GM12891 (cell line): Measurements from ENCODE around the gene PRRC2C.

Source experiments
- DNase-seq: peaks from one replicate; pipeline ENCODE4 v3.0.0; 2011; ENCODE audit warnings: low spot score; ENCODE audit not compliant: insufficient read length
- FAIRE-seq: peaks from 2 replicates; lab custom pipeline; 2011; peaks lifted over from hg19 to GRCh38; lab: Jason Lieb, UNC
- PAX5 ChIP-seq: IDR thresholded peaks from 2 replicates; pipeline ENCODE4 v1.6.1; 2011; ENCODE audit warnings: low read length, moderate library complexity, mild to moderate bottlenecking; ENCODE audit not compliant: insufficient read depth, severe bottlenecking
- POLR2A ChIP-seq: IDR thresholded peaks from 2 replicates; pipeline ENCODE4 v1.6.1; 2011; ENCODE audit warnings: low read depth, low read length, control low read depth
- POLR2AphosphoS5 ChIP-seq: IDR thresholded peaks from 2 replicates; pipeline ENCODE4 v1.6.1; 2011; ENCODE audit warnings: low read depth, low read length, control low read depth
- POU2F2 ChIP-seq: IDR thresholded peaks from 2 replicates; pipeline ENCODE4 v1.6.1; 2011; ENCODE audit warnings: low read depth, mild to moderate bottlenecking, control low read depth, low read length, moderate library complexity
- SPI1 ChIP-seq: IDR thresholded peaks from 2 replicates; pipeline ENCODE4 v1.6.1; 2011; ENCODE audit warnings: low read depth, low read length, control low read depth
- TAF1 ChIP-seq: IDR thresholded peaks from 2 replicates; pipeline ENCODE4 v1.6.1; 2011; ENCODE audit warnings: low read depth, low read length, control low read depth

Gene PRRC2C

GRCh38 chr1:171494076-171494475 lies 8.7 kb downstream of the PRRC2C start:
- FAIRE-seq (no peak), DNase-seq (no peak)
- TF ChIP-seq TAF1 (no peak), POLR2A (no peak), POU2F2 (no peak), SPI1 (no peak), POLR2AphosphoS5 (no peak), PAX5 (no peak)

DNA sequence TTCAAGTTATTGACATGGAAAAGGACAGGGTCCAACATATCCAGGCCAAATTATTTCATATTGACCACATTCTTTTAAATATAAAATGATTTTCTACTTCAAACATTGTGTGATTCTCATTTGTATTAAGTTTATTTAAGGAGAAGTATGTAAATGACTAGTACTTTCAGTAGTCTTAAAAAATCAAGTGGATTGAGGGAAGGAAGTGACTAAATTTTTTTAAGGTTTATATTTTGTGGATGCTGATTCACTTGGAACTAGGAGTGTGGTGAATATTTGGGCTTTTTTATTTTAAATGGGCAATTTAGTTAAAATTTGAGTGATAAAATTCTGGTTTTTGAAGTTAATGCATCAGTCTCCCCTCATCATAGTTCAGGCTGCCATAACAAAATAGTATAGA lies 10.1 kb downstream of the PRRC2C start:
- DNase-seq (no peak), FAIRE-seq (no peak)
- no peak for TF ChIP-seq PAX5

- FAIRE-seq (no peak), DNase-seq (no peak)
- no peak for TF ChIP-seq PAX5
- TF ChIP-seq TAF1: no peak
- TF ChIP-seq POLR2AphosphoS5: no peak
- no peak for TF ChIP-seq POU2F2
- TF ChIP-seq POLR2A: no peak
- TF ChIP-seq SPI1: no peak
Observed at GRCh38 chr1:171500304-171500703, 15.0 kb downstream of the PRRC2C start.

DNA sequence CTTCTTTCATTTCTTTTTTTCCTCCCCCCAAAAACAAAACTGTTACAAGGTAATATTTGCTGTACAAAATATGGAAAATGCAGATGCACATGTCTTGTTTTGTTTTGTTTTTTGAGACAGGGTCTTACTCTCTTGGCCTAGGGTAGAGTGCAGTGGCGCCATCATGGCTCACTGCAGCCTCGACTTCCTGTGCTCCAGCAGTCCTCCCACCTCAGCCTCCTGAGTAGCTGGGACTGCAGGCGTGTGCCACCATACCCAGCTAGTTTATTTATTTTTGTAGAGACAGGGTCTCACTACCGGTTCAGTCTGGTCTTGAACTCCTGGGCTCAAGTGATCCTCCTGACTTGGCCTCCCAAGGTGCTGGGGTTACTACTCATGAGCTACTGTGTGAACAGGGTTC lies 15.5 kb downstream of the PRRC2C start:
- DNase-seq: no peak
- FAIRE-seq: no peak
- no peak for TF ChIP-seq SPI1
- TF ChIP-seq TAF1: no peak
- TF ChIP-seq POLR2A: no peak
- no peak for TF ChIP-seq PAX5
- TF ChIP-seq POU2F2: no peak
- TF ChIP-seq POLR2AphosphoS5: no peak

DNA sequence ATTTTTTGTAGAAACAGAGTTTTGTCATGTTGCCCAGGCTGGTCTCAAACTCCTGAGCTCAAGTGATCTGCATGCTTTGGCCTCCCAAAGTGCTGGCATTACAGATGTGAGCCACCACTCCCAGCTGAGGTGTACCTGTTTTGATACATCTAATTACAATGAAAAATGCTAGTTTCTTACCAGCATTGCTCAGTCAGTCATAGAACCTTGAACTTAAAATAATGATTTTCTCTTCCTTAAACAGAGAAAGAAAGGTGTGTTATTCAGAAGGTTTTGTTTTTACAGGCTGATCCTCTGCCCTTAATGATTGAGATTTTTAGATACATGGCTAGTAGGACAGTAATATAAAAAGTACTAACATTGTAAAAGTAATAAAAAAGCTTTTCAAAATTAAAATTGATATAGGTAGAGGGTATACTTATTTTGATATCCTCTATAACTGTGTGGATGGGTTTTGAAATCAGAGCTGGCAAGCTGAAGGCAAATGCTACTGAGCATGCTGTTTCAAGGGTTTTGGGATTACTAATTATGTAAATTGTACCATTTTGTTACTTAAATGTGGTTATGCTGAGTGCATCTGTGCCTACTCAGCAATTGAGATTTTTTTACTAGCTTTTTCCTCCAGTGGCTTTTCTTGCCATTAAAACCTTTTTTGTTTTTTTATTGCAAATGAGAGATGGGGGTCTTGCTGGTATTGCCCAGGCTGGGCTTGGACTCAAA lies 16.1 kb downstream of the PRRC2C start:
- no peak for FAIRE-seq
- no peak for DNase-seq
- TF ChIP-seq SPI1: no peak
- TF ChIP-seq POLR2AphosphoS5: no peak
- no peak for TF ChIP-seq TAF1
- TF ChIP-seq POLR2A: no peak
- no peak for TF ChIP-seq PAX5
- TF ChIP-seq POU2F2: no peak

DNA sequence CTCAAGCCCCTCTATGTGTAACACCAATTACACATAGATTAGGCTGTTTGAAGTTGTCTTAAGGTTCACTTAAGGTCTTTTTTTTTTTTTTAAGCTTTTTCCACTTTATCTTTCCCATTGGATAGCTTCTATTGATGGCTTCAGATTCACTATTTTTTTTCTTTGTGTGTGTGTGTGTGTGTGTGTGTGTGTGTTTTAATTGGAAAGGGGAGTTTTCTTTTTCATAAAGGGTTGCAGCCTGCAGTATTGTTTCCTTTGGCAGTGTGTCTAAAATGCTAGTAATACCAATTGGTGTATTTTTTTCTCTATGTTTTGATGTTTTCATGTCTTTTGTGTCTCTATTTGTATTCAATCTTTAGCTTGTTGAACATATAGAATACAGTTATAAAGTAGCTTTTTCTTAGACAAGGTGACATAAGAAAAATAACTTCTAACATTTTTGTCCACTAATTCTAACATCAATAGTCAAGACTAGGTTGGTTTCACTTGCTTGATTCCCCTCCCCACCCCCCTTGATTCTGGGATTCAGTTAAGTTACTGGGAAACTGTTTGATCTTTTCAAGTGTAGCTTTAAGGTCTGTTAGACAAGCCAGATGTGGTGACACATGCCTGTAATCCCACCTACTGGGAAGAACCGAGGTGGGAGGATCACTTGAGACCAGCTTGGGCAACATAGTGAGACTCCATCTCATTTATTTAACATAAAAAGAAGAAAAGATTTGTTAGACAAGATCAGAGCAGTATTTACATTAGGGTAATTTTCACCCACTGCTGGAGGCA lies 21.4 kb downstream of the PRRC2C start:
- FAIRE-seq (no peak), DNase-seq (no peak)
- TF ChIP-seq SPI1: no peak
- no peak for TF ChIP-seq TAF1

DNA sequence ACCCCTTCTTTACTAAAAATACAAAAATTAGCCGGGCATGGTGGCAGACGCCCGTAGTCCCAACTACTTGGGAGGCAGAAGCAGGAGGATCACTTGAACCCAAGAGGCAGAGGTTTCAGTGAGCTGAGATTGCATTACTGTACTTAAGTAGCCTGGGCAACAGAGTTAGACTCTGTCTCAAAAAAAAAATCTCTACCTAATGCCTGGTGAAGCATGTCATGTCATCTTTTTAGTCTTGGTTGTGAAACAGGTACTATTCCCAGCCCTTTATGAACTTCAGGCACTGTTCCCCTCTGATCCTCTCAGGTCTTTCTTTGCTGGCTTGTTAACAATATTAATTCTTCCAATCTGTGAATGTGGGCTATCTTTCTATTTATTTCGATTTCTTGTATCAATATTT lies 22.1 kb downstream of the PRRC2C start:
- no peak for DNase-seq
- peak; percentile 23 for FAIRE-seq
- TF ChIP-seq PAX5 (no peak), POU2F2 (no peak), TAF1 (no peak), POLR2A (no peak), SPI1 (no peak)

DNA sequence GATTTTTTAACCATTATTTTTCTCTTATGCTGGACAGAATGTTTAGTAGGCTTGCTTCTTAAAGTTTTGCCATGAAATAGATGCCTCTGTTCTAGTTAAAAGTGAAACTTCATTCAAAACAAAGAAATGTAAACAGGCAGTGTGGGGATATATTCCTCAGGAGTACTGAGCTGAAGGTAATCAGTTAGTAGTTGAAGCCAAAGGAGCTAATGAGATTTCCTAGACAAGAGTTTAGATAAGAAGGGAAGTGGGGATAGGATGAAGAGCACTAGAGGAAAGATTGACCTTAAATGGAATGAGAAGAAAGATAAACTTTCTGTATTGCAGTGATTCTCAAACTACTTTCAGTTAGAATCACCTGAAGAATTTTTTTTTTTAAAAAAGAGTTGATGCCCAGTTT lies 23.9 kb downstream of the PRRC2C start:
- FAIRE-seq (no peak), DNase-seq (no peak)
- TF ChIP-seq TAF1: no peak
- TF ChIP-seq POLR2AphosphoS5: no peak
- TF ChIP-seq POU2F2: no peak
- TF ChIP-seq SPI1: no peak
- no peak for TF ChIP-seq PAX5
- no peak for TF ChIP-seq POLR2A

DNA sequence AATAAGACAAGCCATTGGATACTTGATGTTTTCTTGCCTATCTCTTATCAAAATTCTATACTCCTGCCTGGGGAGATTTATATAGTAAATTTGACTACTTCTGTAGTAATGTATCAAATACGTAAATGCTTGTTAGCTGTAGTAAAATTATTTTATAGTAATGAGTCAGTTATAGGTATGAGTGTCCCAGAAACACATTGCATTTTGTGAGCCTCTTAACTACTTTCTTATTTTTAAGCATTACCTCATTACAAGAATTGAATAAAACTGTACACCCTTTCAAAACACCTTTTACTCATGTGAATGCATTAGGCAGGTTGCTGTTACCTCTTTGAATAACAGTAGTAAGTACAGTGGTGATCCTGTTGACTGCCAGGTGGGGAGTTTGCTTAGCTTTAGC lies 28.4 kb downstream of the PRRC2C start:
- TF ChIP-seq TAF1 (no peak), PAX5 (no peak), SPI1 (no peak), POU2F2 (no peak), POLR2AphosphoS5 (no peak), POLR2A (no peak)
- no peak for DNase-seq
- no peak for FAIRE-seq

DNA sequence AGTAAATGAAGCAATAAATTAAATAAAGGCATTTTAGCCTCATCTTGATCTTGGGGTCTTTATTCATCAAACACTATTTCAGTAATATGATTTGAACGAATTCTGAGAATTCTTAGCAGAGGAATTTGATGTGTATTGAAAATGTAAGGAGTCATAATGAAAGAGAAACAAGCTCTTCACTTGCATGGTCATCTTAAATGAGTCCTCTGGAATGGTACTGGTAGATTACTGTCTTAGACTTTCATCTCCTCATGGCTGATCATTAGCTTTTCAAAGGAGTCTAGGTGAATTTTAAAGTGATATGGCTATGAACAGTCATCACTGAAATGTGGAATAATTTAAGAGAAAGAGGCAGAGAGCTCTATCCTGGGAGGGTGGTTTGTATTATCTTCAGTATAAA lies 30.0 kb downstream of the PRRC2C start:
- FAIRE-seq: no peak
- TF ChIP-seq SPI1 (no peak), TAF1 (no peak)
- DNase-seq: no peak
